ENCODE measurements around the gene C1QL4.
"Not testable (repeated sequence)": the region's sequence is repeated elsewhere in the genome, so short reads cannot be mapped to it uniquely, and the experiment has no call there.

C1QL4 gene

GRCh38 chr12:49282740-49283375 is 54.1 kb downstream of the C1QL4 start:
- not testable (repeated sequence) for DNase-seq (ENCODE audit: low read depth in 2 of 2, low spot score in 1 of 2)
